ENCODE data around the gene R3HCC1L. TPM values are rescaled to one million over a fixed set of nuclear protein-coding genes. Genes with fewer than 3 reads are reported as not detected.

Gene R3HCC1L
- polyA plus RNA-seq, 2 of the 4 experiments (the other 2 are of a cell fraction), result 11.0 to 15.2 TPM

- FAIRE-seq (peak; percentile 7), ATAC-seq (no peak), DNase-seq (ENCODE audit: low read depth in 1 of 2, low spot score in 1 of 2) (no peak)
- POLR2A ChIA-PET, result no interaction called here
- no peak for TF ChIP-seq BHLHE40 (IDR thresholded peaks at IDR 0.05; ENCODE audit: low read depth, low read length)
- CTCF ChIA-PET, result interaction anchor here (1.2 to 2.2 kb wide), 2 partner anchors 8 to 145 kb away, joined by 3 to 7 read pairs; no protein-coding TSS in a partner anchor
- no peak overlapping the region for H3K4me3 ChIP-seq
- H3K9me3 ChIP-seq, result no peaks in the 10 kb centered on the region
- H3K4me2 ChIP-seq, result no peak overlapping the region
- H3K27ac ChIP-seq, result no peak overlapping the region
- no peaks in the 10 kb centered on the region for H3K4me1 ChIP-seq
- 91% methylated on average over 5 of the region's 5 CpGs for WGBS (ENCODE audit: missing lambda C conversion rate)
Observed at GRCh38 chr10:98163941-98164340, 29.5 kb downstream of the R3HCC1L start.

GRCh38 chr10:98167191-98167590 is 32.7 kb downstream of the R3HCC1L start:
- Histone ChIP-seq H3K4me3 (no peak overlapping the region), H3K4me1 (no peaks in the 10 kb centered on the region), H3K9me3 (no peaks in the 10 kb centered on the region), H3K27ac (no peak overlapping the region), H3K4me2 (no peak overlapping the region)
- WGBS (ENCODE audit: missing lambda C conversion rate), result 75% methylated on average over 2 of the region's 2 CpGs
- no peak for FAIRE-seq
- TF ChIP-seq SMC3 (IDR thresholded peaks at IDR 0.05) (no peak), POLR2A (IDR thresholded peaks at IDR 0.05; ENCODE audit: low read length) (no peak), ZFP36 (IDR thresholded peaks at IDR 0.05; ENCODE audit: borderline replicate concordance, partially characterized antibody) (no peak), EHMT2 (IDR thresholded peaks at IDR 0.05; ENCODE audit: low read depth) (no peak), EP300 (IDR thresholded peaks at IDR 0.05) (no peak), RARB (CRISPR knock-in tag; IDR thresholded peaks at IDR 0.05) (no peak), REST (IDR thresholded peaks at IDR 0.05) (no peak), MAX (IDR thresholded peaks at IDR 0.05) (no peak), KDM5A (IDR thresholded peaks at IDR 0.05) (no peak), CBX2 (IDR thresholded peaks at IDR 0.05; ENCODE audit: borderline replicate concordance, low read depth) (no peak), FOSB (CRISPR knock-in tag; IDR thresholded peaks at IDR 0.05) (no peak), NFE2L2 (conservative IDR thresholded peaks at IDR 0.05; ENCODE audit: low read length) (no peak), NR3C1 (IDR thresholded peaks at IDR 0.05) (no peak), JUNB (IDR thresholded peaks at IDR 0.05) (no peak), RFX5 (IDR thresholded peaks at IDR 0.05) (no peak), BCL3 (IDR thresholded peaks at IDR 0.05) (no peak), FOXS1 (CRISPR knock-in tag; IDR thresholded peaks at IDR 0.05) (no peak), CHD2 (IDR thresholded peaks at IDR 0.05; ENCODE audit: low read length, partially characterized antibody) (no peak), RNF2 (IDR thresholded peaks at IDR 0.05; ENCODE audit: borderline replicate concordance, low read depth) (no peak)
- ChIA-PET POLR2A (no interaction called here), CTCF (interaction anchor here (0.6 to 3.1 kb wide), 2 partner anchors 143 to 200 kb away, joined by 3 to 20 read pairs; no protein-coding TSS in a partner anchor)
- DNase-seq (ENCODE audit: low read depth in 1 of 2, low spot score in 1 of 2), result no peak
- no peak for ATAC-seq

- no peaks in the 10 kb centered on the region for H3K9me3 ChIP-seq
- 92% methylated on average over 7 of the region's 7 CpGs for WGBS (ENCODE audit: missing lambda C conversion rate)
- no peak for FAIRE-seq
- H3K27ac ChIP-seq, result no peak overlapping the region
- no peak overlapping the region for H3K4me3 ChIP-seq
- H3K4me1 ChIP-seq, result no peaks in the 10 kb centered on the region
- DNase-seq (ENCODE audit: low read depth in 1 of 2, low spot score in 1 of 2), result no peak
- TF ChIP-seq GATA3 (IDR thresholded peaks at IDR 0.05; ENCODE audit: borderline replicate concordance) (no peak), CBX8 (IDR thresholded peaks at IDR 0.05) (no peak), CHD2 (IDR thresholded peaks at IDR 0.05; ENCODE audit: low read length, partially characterized antibody) (no peak), MAX (IDR thresholded peaks at IDR 0.05) (no peak), ATOH8 (CRISPR knock-in tag; IDR thresholded peaks at IDR 0.05; ENCODE audit: low read depth) (no peak), FOSL2 (IDR thresholded peaks at IDR 0.05) (no peak), FOSL2 (CRISPR knock-in tag; IDR thresholded peaks at IDR 0.05) (no peak), CBX2 (IDR thresholded peaks at IDR 0.05; ENCODE audit: borderline replicate concordance, low read depth) (no peak), RFX5 (IDR thresholded peaks at IDR 0.05) (no peak)
- ChIA-PET POLR2A (no interaction called here), CTCF (interaction anchor here (0.7 to 3.1 kb wide), 4 partner anchors 14 to 145 kb away, joined by 3 to 20 read pairs (median 10); no protein-coding TSS in a partner anchor)
- no peak overlapping the region for H3K4me2 ChIP-seq
- ATAC-seq, result no peak
Observed at GRCh38 chr10:98168147-98168546, 33.7 kb downstream of the R3HCC1L start.
